Measurements from ENCODE around the gene PNPLA8.

DNA sequence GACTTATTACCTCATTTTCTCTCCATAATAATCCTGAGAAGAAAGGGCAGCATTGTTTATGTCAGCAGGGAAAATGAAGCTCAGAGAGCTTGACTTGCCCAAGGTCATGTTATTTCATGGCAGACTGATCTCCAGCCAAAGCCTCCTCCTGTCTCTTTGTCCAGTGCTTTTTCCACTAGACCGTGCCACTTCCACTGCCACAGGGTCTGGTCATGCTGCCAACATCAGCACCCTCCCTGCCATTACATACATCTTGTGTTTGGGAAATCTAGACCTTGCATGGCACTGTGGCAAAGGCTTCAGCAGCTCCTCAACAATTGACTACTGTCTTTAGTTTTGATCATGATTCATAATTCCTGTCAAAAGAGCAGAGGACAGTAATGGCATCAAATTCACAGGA is 94.8 kb downstream of the PNPLA8 start:
- TF ChIP-seq, protein P1, sequence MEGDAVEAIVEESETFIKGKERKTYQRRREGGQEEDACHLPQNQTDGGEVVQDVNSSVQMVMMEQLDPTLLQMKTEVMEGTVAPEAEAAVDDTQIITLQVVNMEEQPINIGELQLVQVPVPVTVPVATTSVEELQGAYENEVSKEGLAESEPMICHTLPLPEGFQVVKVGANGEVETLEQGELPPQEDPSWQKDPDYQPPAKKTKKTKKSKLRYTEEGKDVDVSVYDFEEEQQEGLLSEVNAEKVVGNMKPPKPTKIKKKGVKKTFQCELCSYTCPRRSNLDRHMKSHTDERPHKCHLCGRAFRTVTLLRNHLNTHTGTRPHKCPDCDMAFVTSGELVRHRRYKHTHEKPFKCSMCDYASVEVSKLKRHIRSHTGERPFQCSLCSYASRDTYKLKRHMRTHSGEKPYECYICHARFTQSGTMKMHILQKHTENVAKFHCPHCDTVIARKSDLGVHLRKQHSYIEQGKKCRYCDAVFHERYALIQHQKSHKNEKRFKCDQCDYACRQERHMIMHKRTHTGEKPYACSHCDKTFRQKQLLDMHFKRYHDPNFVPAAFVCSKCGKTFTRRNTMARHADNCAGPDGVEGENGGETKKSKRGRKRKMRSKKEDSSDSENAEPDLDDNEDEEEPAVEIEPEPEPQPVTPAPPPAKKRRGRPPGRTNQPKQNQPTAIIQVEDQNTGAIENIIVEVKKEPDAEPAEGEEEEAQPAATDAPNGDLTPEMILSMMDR (conservative IDR thresholded peaks at IDR 0.05; ENCODE audit: low read depth, low read length) = no peak
- no peak for TF ChIP-seq EZH2 (IDR thresholded peaks at IDR 0.05; ENCODE audit: borderline replicate concordance, low read depth, low read length, poor library complexity, severe bottlenecking)

All from A673 (cell line).